ENCODE data around the gene PATJ.

DNA sequence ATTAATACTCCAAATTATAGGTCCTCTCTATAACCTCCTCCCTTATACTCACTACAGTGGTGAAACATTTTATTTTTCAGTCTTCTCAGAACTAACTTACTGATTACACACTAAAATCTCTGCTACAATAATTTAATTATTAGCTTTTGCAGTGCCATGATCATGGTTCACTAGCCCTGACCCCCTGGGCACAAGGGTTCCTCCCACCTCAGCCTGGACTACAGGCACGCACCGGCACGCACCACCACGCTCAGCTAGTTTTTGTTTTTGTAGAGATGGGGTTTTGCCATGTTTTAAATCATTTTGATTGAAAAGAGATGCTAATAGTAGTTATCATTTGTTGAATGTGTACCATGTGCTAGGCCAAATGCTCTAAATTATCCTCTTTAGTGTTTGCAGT, 6.3 kb downstream of the PATJ start:
- TF ChIP-seq CTCF (IDR thresholded peaks at IDR 0.05) (no peak), POLR2A (IDR thresholded peaks at IDR 0.05) (no peak)

Measured in tibial nerve (tissue), 3 donors.